Heart left ventricle (tissue), 16 donors: ENCODE measurements around the gene PEX11A. TPM values are rescaled to one million over a fixed set of nuclear protein-coding genes. Genes with fewer than 3 reads are reported as not detected.

Source experiments
- ATAC-seq, 4 donors: fragments of 200-7000 bp; cut with Tn5 transposase; one replicate each; pipeline ENCODE4 v1.9.1; 2020 to 2022; ENCODE audit warnings: moderate library complexity in 4 of 4, mild to moderate bottlenecking in 3 of 4, moderate number of reproducible peaks in 1 of 4
- DNase-seq, 5 donors: peaks; one replicate each; pipeline ENCODE4 v3.0.0-alpha.2; 2020
- H3K27ac ChIP-seq, 12 donors: fragments of 200-600 bp; sonication (generic) in 4 of 12; one replicate each; pipeline versions ENCODE4 v1.5.0 to v1.8.0; 2016 to 2022; ENCODE audit warnings: mild to moderate bottlenecking in 2 of 12
- H3K27me3 ChIP-seq, 9 donors: fragments of 200-600 bp; sonication (generic) in 2 of 9; one replicate each; pipeline versions ENCODE4 v1.5.1 to v1.8.0; 2016 to 2022; ENCODE audit warnings: mild to moderate bottlenecking in 3 of 9
- H3K36me3 ChIP-seq, 9 donors: fragments of 200-600 bp; sonication (generic) in 2 of 9; one replicate each; pipeline versions ENCODE4 v1.5.0 to v1.8.0; 2018 to 2022; ENCODE audit warnings: mild to moderate bottlenecking in 2 of 9
- H3K4me1 ChIP-seq, 12 donors: fragments of 200-600 bp; sonication (generic) in 4 of 12; one replicate each; pipeline versions ENCODE4 v1.5.0 to v1.8.0; 2016 to 2022; ENCODE audit warnings: mild to moderate bottlenecking in 3 of 12
- H3K4me3 ChIP-seq, 12 donors: fragments of 200-600 bp; sonication (generic) in 4 of 12; one replicate each; pipeline versions ENCODE4 v1.5.0 to v1.8.0; 2017 to 2022; ENCODE audit warnings: mild to moderate bottlenecking in 9 of 12, moderate library complexity in 4 of 12
- H3K9me3 ChIP-seq, 12 donors: fragments of 200-600 bp; sonication (generic) in 4 of 12; one replicate each; pipeline versions ENCODE4 v1.5.0 to v1.8.0; 2016 to 2022; ENCODE audit warnings: mild to moderate bottlenecking in 1 of 12
- CTCF ChIP-seq, 12 donors: fragments of 200-600 bp; sonication (generic) in 4 of 12; IDR thresholded peaks; one replicate each; pipeline versions ENCODE4 v1.5.0 to v1.8.0; 2018 to 2022; ENCODE audit warnings: antibody characterized with exemption in 12 of 12, mild to moderate bottlenecking in 5 of 12
- POLR2A ChIP-seq, 2 donors: fragments of 450-650 bp; IDR thresholded peaks; one replicate each; pipeline ENCODE4 v1.6.1; 2017; ENCODE audit warnings: antibody characterized with exemption in 2 of 2, mild to moderate bottlenecking in 2 of 2, moderate library complexity in 2 of 2
- WGBS, 4 donors: extraction: QIAGEN DNeasy Blood & Tissue Kit in 2 of 4; methylation state at CpG; one replicate each; pipeline versions ENCODE4 v1.1.5 to v1.1.7; 2013 to 2018; 5-methylcytosine and 5-hydroxymethylcytosine counted together
- intact Hi-C, 10 donors: fragments of 100-400 bp; cut with DNase I; formaldehyde crosslinking; loops; one replicate each; pipeline versions ENCODE4 v1.11.1 to v1.14.2; 2022
- polyA plus RNA-seq, 2 donors: library from polyadenylated mRNA; stranded (reverse); fragments of 200-250 nt; gene quantifications; one replicate each; pipeline ENCODE4 v1.2.3, GENCODE V29; 2013
- total RNA-seq, 9 donors: library from RNA; depleted of rRNA in 2 of 9; stranded (reverse); fragments of >200 nt in 2 of 9; fragmentation: NEBNext Ultra II Directional in 3 of 9; extraction: Animal tissue kit (Norgen Biotek cat#: 25700) in 3 of 9; gene quantifications; one replicate each; pipeline versions ENCODE4 v1.1.0 to v1.2.4, GENCODE V29; 2016 to 2023
- donor health status: ischemic (EF 13 %, LVEDD 7.1; RV severe dilation, severe dysfunction).
- donor health status: healthy with polysubstance abuse.
- donor health status: DM: no; HTN: yes; CAD: no.
- donor health status: DM: no; HTN: no; CAD: no.
- donor health status: ischemic (EF 25% LVEDD 6.9; RV normal size, moderate dysfunction).
- donor health status: ischemic (EF 25% LVEDD 5.7; RV mildly dilated, moderate dysfunction).
- donor health status: healthy.
- donor health status: DM: yes; HTN: yes; CAD: no.
- donor health status: ischemic (EF 35%, LVEDD 5.7; RV mildly dilated, moderate dysfunction).
- donor health status: nonischemic (EF 11% LVEDD 7.7; RV severe dilation, severe dysfunction).
- donor health status: DM: yes; HTN: yes; CAD: no.
- donor health status: PGD.
- donor health status: ischemic (EF 29% LVEDD 5.4; RV normal size, mild dysfunction).
- donor health status: nonischemic (EF 23%, LVEDD 6.1; RV moderate dilation, normal function).

Gene PEX11A
- total and polyA plus RNA-seq, 11 donors: 5.9 to 23.0 (median 10.7) TPM

- Histone ChIP-seq H3K36me3 (peaks cover 0 to 12% (median 0%) of the 10 kb centered on the region in 9 donors), H3K27ac (peak within 1 kb of the TSS; percentile 2 to 90 (median 68)), H3K27me3 (no peaks in the 10 kb centered on the region), H3K4me1 (peaks cover 0 to 22% (median 12%) of the 10 kb centered on the region in 12 donors), H3K9me3 (no peaks in the 10 kb centered on the region), H3K4me3 (no peak within 1 kb of the TSS)
- intact Hi-C loops: no loop called here
- 92 to 100% (median 94%) methylated on average over 2 of the region's 2 CpGs for WGBS, 4 donors
- DNase-seq: no peak
- no peak for TF ChIP-seq CTCF (IDR thresholded peaks at IDR 0.05)
- TF ChIP-seq POLR2A (IDR thresholded peaks at IDR 0.05): no peak
- ATAC-seq: no peak
Measured at GRCh38 chr15:89679212-89679611, 11.3 kb downstream of the PEX11A start, which contains the start of gene PLIN1. PLIN1 (minus strand) TSS chr15:89679367; CDS start chr15:89677489, 1,878 bp downstream.

GRCh38 chr15:89677381-89677780 is 13.2 kb downstream of the PEX11A start:
- no peak overlapping the region for H3K27ac ChIP-seq
- no peak for ATAC-seq
- H3K4me3 ChIP-seq: no peak overlapping the region
- TF ChIP-seq POLR2A (IDR thresholded peaks at IDR 0.05): no peak
- no peak for TF ChIP-seq CTCF (IDR thresholded peaks at IDR 0.05)
- intact Hi-C loops: no loop called here
- H3K27me3 ChIP-seq: no peaks in the 10 kb centered on the region
- DNase-seq: no peak
- peaks cover 0 to 20% (median 12%) of the 10 kb centered on the region in 12 donors for H3K4me1 ChIP-seq
- H3K9me3 ChIP-seq: no peaks in the 10 kb centered on the region
- WGBS, 4 donors: 95 to 100% (median 99%) methylated on average over 1 of the region's 1 CpG
- no peaks in the 10 kb centered on the region for H3K36me3 ChIP-seq

- H3K27me3 ChIP-seq: no peaks in the 10 kb centered on the region
- no peak for TF ChIP-seq POLR2A (IDR thresholded peaks at IDR 0.05)
- intact Hi-C loops: no loop called here
Measured at GRCh38 chr15:89675606-89676005, 14.9 kb downstream of the PEX11A start.

GRCh38 chr15:89674526-89674925 is 16.0 kb downstream of the PEX11A start:
- ATAC-seq (no peak), DNase-seq (no peak)
- TF ChIP-seq POLR2A (IDR thresholded peaks at IDR 0.05): no peak
- no peak for TF ChIP-seq CTCF (IDR thresholded peaks at IDR 0.05)
- WGBS, 4 donors: 73 to 77% (median 77%) methylated on average over 4 of the region's 4 CpGs
- no peak overlapping the region for H3K27ac ChIP-seq
- H3K4me3 ChIP-seq: no peak overlapping the region
- no peaks in the 10 kb centered on the region for H3K9me3 ChIP-seq
- no peaks in the 10 kb centered on the region for H3K36me3 ChIP-seq
- no peaks in the 10 kb centered on the region for H3K27me3 ChIP-seq
- intact Hi-C loops: no loop called here
- H3K4me1 ChIP-seq: peaks cover 0 to 4% (median 0%) of the 10 kb centered on the region in 12 donors

More at GRCh38 chr15:89675606-89676005, 14.9 kb downstream of the PEX11A start:
- WGBS, 4 donors: 69 to 85% (median 79%) methylated on average over 6 of the region's 6 CpGs
- Histone ChIP-seq H3K36me3 (no peaks in the 10 kb centered on the region), H3K4me3 (no peak overlapping the region), H3K4me1 (peaks cover 0 to 11% (median 8%) of the 10 kb centered on the region in 12 donors), H3K9me3 (no peaks in the 10 kb centered on the region), H3K27ac (no peak overlapping the region)
- no peak for DNase-seq
- ATAC-seq: no peak

- Histone ChIP-seq H3K4me1 (peaks cover 0 to 4% (median 0%) of the 10 kb centered on the region in 12 donors), H3K27ac (no peak overlapping the region), H3K36me3 (no peaks in the 10 kb centered on the region), H3K27me3 (no peaks in the 10 kb centered on the region), H3K4me3 (no peak overlapping the region), H3K9me3 (no peaks in the 10 kb centered on the region)
- ATAC-seq (peak in 1 of 4 donors; percentile 42), DNase-seq (no peak)
- whole genome bisulfite sequencing, 4 donors: 50 to 58% (median 55%) methylated on average over 7 to 12 of the region's 12 CpGs
- intact Hi-C loops: no loop called here
- no peak for TF ChIP-seq POLR2A (IDR thresholded peaks at IDR 0.05)
- peak in 9 of 12 donors; percentile 16 to 39 (median 22) for TF ChIP-seq CTCF (IDR thresholded peaks at IDR 0.05)
Measured at GRCh38 chr15:89673165-89673512, 17.4 kb downstream of the PEX11A start.
